NCI-H1694 (cell line): ENCODE measurements around the gene WDFY3.
"Not testable (repeated sequence)": the region's sequence is repeated elsewhere in the genome, so short reads cannot be mapped to it uniquely, and the experiment has no call there.

Source experiments
- DNase-seq: peaks from one replicate; lab custom pipeline; 2025; lab: John Stamatoyannopoulos, UW

Gene WDFY3

DNA sequence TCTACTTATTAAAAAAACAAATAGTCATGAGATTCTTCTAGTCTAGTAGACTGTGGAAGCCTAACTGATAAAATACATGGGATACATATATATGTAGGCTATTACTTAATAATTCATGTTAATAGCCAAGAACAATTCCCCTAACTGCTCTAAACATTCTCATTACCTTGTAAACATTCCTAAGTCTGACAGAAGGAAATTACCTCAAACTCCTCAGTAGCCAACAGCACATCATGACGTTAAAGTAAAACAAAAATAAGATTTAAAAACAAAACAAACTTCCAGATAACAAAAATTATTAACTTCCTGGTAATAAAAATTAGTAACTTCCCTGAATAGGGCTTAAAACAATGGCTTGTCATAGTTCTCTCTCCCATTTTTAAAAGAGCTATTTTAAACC, 109.2 kb downstream of the WDFY3 start:
- DNase-seq = no peak

DNA sequence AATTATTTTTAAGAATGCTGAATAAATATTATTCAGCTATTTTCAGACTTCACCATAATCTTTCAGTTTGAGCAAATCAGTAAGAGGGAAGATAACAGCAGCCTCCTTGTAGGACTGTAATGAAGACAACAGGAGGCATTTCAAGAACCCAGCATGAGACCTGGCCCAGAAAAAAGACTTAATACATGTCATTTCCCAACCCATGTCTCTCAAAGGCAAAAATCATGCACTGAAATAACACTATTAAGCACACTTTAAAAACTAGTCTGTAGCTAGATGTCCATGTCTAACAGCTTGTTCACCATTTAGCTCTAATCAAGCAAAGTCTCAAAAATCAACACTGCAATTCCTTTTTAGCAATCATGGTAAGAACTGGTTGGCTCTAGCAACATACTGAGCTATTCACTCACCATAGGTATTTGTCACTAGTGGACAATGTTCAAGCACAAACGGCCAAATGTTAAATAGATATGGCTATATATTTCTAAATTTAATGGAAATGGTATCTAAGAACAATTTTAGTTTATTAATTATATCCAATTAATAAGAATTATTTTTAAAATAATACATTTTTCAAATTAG, 109.9 kb downstream of the WDFY3 start:
- DNase-seq = no peak

DNA sequence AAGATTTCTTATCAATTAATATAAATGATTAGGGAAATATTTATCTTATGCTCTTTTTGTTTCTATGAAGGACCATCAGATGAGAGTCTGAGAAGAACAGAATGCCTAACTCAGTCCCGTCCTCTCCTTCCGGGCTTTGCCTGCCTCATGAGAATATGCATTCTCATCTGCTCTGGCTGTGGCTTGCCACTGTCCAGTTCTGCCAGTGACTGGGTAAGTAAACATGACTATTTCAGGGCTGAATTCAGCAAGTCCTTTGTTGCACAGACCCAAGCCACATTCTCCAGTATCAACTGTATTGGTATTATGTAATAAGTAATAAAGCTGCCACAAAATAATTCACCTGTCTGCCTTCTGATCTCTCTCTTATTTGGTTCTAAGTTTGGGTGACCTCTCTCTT, 110.7 kb downstream of the WDFY3 start:
- no peak for DNase-seq

DNA sequence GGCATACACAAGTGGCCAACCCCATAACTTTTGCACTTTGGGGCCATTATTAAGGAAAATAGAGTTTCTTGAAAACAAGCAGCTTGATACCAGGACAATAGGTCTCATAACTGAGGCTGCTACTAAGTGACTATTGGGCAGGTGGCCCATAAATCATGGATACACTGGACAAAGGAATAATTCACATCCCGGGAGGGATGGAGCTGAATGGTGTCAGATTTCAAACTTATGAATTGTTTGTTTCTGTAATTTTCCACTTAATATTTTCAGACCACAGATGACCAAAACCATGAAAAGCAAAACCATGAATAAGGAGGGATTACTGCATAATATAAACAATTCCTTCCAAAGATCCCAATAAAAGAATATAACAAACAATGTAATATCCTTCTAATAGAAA, 114.4 kb downstream of the WDFY3 start:
- no peak for DNase-seq

DNA sequence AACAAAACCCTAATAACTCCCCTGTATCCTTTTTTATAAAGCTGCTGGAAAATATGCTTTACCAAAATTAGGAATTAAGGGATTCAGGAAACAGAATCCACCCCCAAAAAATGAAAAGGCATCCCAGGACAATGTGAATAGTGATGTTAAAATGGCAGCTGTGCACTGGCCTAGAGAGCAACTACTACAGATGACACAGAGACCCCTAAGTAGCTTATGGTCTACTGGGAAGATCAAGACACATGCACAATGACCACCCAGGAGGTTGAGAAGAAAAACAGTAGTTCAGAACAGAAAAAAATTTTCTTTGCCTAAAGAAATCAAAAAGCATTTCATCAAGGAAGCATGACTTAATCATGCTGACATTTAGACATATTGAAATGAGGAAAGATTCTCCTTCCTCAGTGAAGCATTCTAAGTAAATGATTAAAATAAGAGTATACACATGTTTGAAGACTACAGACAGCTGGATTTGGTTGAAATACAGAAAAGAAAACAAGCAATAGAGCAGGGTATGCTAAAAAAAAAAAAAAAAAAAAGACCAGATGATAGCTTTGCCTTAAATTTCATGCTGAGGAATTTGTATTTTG, 117.3 kb downstream of the WDFY3 start:
- DNase-seq = no peak

DNA sequence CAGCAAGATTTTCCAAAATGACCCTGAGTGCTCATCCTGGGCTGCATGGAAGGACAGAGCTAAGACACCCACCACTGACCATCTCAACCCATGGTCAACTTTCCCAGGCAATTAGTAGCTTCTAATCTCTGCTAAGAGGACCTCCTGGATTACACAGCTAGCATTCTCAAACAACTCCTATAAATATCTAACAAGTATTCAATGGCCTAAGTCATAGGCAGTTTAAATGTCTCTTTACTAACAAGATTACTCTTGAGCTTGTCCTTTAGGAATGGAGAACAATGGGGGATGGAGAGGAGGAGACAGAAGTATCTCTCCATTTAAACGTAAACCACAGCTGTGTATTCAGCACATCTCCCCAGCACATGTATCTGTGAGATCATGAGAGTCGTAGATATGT, 118.1 kb downstream of the WDFY3 start:
- no peak for DNase-seq

DNA sequence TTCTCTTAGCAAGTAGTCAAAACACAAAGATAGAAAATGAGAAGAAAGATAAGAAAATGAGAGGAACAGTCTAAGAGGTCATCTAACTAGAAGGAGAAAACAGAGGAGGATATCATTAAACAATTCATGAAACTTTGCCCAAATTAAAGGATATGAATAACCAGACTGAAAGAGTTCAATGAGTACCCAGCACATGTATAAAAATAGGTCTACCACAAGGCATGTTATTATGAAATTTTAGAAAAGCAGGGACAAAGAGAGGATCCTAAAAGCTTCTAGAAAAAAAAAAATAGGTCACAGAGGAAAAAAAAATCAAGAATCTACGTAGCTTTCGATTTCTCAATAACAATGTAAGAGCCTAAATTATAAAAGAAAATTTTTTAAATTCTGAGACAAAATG, 118.5 kb downstream of the WDFY3 start:
- DNase-seq = no peak

DNA sequence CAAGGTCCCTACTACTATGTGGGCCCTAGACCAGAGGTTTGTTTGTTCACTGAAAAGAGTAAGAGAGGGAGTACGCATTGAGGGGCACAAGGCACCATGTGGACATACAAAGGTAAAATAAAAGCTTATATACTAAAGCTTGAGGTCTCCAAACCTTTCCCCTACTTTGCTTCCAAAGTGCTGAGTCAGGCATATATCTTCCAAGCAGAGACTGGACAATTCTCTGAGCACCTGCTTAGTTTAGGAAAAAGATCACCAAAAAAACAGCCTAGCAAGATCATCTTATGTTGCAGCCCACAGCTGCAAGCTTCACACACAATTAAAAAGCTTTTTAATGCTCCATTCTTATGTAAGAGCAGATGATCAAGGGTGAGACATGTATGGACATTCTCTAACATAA, 119.5 kb downstream of the WDFY3 start:
- no peak for DNase-seq

DNA sequence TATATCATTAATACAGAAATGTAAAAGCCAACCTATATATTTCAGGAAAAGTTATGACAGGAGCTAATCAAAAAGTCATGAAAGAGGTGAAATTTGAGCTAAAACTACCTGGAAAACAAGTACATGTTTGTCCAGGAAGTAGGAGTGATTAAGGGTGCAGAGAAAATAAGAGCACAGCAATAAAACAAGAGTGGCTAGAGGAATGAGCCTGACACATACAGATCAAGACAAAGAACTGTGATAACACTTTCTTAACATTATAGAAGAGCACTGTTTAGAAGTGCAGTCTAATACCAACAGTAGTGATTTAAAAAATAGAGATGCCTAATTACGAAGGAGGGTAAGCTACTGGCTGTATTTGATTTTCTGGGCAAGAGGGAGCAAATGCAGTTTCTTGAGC, 125.1 kb downstream of the WDFY3 start:
- no peak for DNase-seq

DNA sequence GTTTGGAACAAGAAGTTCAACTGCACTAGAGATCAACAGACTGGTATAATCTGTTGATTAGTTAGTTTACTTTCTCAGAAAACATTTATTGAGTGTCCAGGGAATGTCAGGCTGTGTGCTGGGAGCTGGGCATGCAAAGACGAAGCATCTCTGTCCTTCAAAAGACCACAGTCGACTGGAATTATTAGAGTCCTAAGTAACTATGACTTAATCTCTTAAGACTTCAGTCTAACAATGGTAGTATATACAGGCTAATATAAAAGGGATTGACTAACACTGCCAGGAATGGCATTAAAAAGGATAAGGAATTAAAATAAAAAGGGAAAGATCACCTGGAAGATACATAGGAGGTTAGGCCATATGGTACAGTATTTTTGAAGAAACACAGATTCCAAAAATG, 128.7 kb downstream of the WDFY3 start:
- DNase-seq = no peak

DNA sequence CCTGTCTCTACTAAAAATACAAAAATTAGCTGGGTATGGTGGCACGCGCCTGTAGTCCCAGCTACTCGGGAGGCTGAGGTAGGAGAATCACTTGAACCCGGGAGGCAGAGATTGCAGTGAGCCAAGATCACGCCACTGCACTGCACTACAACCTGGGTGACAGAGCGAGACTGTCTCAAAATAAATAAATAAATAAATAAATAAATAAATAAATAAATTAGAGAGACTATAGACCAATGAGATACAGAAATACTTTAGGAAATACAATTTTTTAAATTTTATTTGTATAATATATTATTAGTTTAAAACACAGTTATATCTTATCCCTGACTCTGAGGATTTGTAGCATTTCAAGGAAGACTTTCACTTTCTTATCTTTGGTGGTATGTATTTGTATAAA, 136.9 kb downstream of the WDFY3 start:
- not testable (repeated sequence) for DNase-seq

DNA sequence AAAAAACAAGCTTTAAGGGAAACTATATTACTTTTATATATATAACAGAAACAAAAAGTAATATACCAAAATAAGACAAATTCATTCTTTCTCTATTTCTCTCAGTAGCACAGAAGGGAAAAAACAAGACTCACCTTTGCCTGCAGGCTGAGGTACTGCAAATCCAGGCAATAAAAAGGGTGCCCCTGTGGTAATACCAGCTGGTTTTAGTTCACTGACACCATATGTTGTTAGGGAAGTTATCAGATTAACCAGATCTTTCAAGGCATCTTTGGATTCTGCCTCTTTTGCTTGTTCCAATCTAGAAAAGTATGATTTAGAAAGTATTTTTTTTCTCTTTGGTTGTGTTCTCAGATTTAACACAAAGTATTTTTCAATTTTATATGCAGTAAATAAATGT, 139.8 kb downstream of the WDFY3 start:
- no peak for DNase-seq

DNA sequence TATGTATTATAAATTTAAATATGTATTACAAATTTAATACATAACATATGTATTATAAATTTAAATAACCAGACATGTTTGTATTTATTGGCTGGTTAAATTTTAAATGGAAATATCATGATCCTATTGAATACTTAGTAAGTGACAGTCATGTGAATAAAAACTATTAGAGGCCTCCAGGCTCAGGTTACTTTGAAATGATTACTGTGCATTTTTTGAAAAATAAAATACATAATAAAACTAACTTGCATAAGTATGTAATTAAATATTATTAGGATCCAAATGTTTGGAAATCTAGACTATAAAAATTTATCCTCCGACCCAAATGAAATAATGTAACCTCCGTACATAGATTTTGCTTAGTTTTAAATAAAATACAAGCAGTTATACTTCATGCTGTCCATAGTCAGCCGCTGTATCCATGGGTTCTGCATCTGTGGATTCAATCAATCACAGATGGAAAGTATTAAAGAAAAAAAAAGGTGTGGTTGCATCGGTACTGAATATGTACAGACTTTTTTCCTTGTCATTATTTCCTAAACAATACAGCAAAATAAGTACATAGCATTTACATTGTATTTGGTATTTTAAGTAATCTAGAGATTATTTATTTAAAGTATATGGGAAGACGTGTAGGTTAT, 140.7 kb downstream of the WDFY3 start:
- DNase-seq = no peak

DNA sequence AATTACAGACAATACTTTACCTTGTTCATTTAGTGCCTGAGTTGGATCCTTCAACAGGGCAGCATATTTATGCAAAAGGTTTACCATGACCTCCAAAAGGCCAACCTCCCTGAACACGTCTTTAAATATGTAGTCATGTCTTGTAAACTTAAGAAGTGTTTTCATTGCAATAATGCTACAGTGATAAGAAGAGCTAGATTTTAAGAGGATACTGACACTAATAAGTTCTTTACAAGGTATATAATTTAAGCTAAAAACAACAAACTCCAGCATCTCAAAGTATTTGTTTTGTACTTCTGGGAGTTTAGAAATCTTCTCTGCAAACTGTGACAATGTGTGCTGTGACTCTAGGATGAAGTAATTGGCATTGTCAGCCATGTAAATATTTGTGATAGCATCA, 145.4 kb downstream of the WDFY3 start:
- DNase-seq = no peak

DNA sequence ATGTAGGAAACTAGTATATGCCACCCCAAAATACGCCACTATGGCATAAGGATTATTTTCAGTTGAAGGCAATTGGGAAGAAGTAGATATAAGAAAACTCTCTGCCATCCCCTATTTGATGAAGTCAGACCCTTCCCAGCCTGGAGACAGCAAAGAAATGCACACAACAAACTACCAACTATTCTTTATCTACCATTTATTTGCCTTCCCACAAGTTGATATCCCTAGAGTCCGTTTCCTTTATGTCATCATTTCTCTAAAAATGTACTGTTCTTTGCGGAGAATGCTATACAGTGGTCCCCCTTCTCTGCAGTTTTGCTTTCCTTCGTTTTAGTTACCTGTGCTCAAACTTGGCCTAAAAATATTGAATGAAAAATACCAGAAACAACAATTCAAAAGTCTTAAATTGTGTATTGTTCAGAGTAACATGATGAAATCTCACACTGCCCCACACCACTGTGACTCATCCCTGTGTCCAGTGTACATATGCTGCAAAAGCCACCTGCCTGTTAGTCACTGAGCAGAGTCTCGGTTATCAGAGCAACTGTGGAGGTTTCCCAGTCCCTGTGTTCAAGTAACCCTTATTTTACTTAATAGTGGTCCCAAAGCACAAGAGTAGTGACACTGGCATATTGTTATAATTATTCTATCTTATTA, 152.3 kb downstream of the WDFY3 start:
- no peak for DNase-seq

DNA sequence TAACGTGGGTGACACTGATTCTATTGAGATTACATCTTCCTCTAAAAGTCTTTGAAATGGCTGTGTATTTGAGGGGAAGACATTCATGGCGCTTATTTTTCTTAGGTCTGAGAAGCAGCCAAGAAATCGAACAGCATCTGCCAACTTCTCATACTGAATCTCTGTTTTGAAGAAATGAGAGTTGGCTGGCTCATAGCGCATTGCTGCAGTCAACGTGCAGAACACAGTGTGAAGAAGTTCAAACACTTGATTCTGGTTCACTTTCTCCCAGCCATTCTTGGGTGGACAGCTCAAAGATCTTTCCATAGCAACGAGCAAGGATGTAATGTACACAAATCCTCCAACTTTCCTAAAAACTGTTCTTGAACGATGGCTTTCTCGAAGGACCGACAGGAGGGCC, 156.5 kb downstream of the WDFY3 start:
- no peak for DNase-seq

DNA sequence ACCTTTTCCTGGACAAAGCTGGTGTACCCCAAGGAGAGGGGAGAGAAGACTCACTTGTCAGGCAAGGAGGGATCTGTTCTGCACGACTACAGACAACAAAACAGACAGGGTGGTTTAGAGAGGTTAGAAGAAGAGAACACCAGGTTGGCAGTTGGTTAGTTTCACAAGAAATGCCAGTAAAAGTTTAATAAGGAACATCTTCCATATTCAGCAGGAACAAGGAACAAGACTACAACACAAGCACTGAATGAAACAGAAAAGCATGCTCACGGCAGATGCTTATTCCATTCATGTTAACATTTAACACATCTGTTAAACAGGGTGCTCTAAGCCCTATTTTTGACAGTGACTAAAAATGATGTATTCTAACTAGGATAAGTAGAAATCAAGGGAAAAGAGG, 158.2 kb downstream of the WDFY3 start:
- DNase-seq = no peak

DNA sequence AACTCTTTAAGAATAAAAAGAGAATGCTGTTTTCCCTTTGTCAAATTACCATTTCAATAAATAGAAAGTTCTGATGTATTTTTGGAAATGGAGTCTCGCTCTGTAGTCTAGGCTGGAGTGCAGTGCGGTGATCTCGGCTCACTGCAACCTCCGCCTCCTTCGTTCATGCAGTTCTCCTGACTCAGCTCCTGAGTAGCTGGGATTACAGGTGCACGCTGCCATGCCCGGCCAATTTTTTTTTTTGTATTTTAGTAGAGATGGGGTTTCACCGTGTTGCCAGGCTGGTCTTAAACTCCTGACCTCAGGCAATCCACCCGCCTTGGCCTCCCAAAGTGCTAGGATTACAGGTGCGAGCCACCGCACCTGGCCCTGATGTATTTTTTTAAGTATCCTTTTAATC, 159.9 kb downstream of the WDFY3 start:
- not testable (repeated sequence) for DNase-seq

DNA sequence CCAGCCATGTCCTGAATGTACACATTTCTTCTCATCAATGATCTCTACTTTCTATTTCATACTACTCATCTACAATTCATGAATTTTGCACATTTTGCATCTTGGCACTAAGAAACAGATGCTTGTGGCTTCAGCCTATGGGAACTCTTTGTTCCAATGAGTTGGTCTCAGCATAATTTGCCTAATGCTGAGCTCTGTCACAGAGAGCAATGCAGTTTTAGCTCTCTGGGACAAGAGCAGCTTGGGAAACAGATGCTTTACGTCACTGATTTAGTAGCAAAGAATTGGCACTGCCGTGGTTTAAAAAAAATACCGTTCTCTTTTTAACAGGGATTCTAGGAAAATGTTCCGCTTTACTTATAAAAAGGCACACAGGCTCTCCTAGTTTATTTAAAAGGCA, 162.4 kb downstream of the WDFY3 start:
- peak; percentile 27 for DNase-seq

DNA sequence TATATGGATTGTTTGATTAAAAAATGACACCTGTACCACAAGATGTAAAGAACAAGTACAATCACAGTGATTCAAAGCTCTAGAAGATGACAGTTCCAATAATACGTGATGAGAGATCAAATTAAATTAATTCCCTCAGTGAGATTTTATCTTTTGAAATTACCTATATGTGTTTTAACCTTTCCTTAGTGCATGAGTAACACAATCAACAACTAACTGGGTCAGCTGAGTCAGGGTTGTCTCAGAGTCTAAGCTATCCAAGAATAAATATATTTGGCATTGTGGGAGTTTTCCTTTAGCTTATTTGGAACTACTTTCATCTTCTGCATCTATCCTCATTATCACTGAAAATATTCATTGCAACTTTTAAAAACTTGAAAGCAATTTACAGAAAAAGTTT, 162.8 kb downstream of the WDFY3 start:
- DNase-seq = no peak

DNA sequence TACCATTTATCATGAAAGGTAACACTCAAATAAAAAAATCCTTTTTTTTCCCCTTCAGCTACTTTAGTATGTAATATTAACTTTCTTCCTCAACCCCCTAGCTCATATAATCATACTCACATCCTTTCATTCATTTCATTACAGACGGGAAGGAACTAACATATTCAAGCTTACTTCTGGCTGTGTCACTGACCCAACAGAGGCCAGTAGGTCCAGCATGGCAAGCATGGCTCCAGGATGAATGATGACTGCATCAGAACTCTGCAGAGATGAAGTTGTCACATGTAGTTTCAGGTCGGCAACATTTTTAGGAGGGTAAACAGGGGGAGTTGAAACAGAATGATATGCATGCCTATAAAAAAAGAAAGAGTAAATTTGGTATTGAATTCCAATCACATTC, 163.4 kb downstream of the WDFY3 start:
- DNase-seq = no peak

DNA sequence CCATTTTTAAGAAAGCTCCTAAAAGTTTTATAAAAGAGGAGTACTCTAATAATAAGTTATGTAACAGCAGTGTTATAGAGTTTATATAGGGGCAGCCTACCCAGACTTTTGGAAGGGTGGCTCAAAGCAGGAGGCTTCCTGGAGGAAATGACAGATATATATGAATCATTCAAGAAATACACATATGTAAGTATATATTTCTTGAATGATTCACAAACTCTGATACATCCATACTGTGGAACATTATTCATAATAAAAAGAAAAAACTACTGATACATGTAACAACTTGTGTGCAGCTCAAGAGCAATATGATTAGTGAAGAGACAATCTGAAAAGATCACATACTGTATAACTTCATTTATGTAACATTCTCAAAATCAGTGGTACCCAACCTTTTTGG, 166.2 kb downstream of the WDFY3 start:
- DNase-seq = no peak

DNA sequence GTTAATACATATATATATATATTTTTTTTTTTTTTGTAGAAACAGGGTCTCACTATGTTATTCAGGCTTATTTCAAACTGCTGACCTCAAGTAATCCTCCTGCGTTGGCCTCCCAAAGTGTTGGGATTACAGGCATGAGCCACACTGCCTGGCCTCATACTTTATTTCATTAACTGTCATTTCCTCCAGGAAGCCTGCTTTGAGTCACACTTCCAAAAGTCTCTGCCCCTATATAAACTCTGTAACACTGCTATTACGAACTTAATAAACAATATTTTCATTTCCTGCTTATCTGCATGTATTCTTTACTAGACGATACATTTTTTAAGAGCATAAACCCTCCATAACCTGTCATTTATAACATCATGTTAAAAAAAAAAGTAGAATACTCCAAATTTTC, 167.2 kb downstream of the WDFY3 start:
- no peak for DNase-seq

DNA sequence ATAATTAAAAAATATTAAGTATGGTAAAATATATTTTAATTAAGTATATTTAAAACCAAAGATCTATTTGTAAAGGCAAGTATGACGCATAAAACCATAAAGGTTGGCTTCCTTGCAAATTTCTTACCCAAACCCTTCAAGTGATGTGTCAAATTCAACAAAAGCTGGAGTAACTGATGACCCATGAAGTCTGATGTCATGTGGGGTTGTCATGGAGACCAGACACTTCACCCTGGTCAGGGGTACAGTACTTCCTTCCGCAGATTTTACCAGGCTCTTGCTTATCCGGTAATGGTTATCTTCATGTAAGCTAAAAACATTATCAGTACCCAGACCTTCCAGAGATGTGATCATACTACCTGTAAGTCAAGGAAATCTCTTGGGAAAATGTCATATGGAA, 170.1 kb downstream of the WDFY3 start:
- DNase-seq = no peak
